HCT116 (cell line): ENCODE results near the gene TAS1R2. TPM values are rescaled to one million over a fixed set of nuclear protein-coding genes. Genes with fewer than 3 reads are reported as not detected.

Experiments used
- ATAC-seq: fragments of 200-7000 bp; cut with Tn5 transposase; 2 replicates; pipeline ENCODE4 v1.9.1; 2020; ENCODE audit warnings: mild to moderate bottlenecking, moderate library complexity
- BruUV-seq: library from RNA; stranded (reverse); fragments of 400-500 nt; replicated peaks from 2 replicates; lab custom pipeline; 2021; lab: Mats Ljungman, UMichigan
- CTCF ChIA-PET: fragments of 300-600 bp; sonication (Branson Sonifier 250); formaldehyde crosslinking; loops from one replicate; lab custom pipeline; 2021; ENCODE audit warnings: antibody characterized with exemption; lab: Charles Lee
- POLR2A ChIA-PET: fragments of 300-600, 350-600 bp; sonication (Branson Sonifier 250); formaldehyde crosslinking; loops from one replicate; lab custom pipeline; 2021; ENCODE audit warnings: antibody characterized with exemption; lab: Charles Lee
- RAD21 ChIA-PET, 2 experiments: fragments of 300-600 bp; sonication (Branson Sonifier 250); formaldehyde crosslinking; loops; one replicate each; lab custom pipeline; 2023; ENCODE audit warnings: low total read pairs in 2 of 2; ENCODE audit not compliant: uncharacterized antibody in 2 of 2, unreplicated experiment in 2 of 2, low non-redundant PET in 1 of 2; lab: Charles Lee
- DNase-seq: peaks from one replicate; pipeline ENCODE4 v3.0.0-alpha.2; 2010; ENCODE audit warnings: low read depth, low spot score
- H2AFZ ChIP-seq: fragments of 200-600 bp; shearing (Covaris generic), sonication (generic); 2 replicates; pipeline ENCODE4 v1.6.1; 2017; ENCODE audit warnings: low read depth, mixed run types, mixed read lengths, antibody characterized with exemption, low read length; ENCODE audit not compliant: poor library complexity, severe bottlenecking
- H3K27ac ChIP-seq: 2 replicates; pipeline ENCODE4 v1.5.1; 2012; ENCODE audit warnings: low read depth, low read length
- H3K27me3 ChIP-seq: fragments of 200-600 bp; sonication (generic); 2 replicates; pipeline ENCODE4 v1.6.1; 2016; ENCODE audit warnings: mixed run types, low read length, mixed read lengths; ENCODE audit not compliant: insufficient read depth
- H3K36me3 ChIP-seq, 2 experiments: fragments of 200-500 bp in 1 of 2; fragments of 200-600 bp in 1 of 2; sonication (Bioruptor generic) in 1 of 2; sonication (generic) in 1 of 2; 2 replicates each; pipeline versions ENCODE4 v1.5.1 to v1.6.1; 2014 to 2016; ENCODE audit warnings: low read length in 2 of 2, inconsistent platforms in 1 of 2, mixed read lengths in 1 of 2, mixed run types in 1 of 2; ENCODE audit not compliant: insufficient read depth in 2 of 2, control insufficient read depth in 1 of 2
- H3K4me1 ChIP-seq, 2 experiments: fragments of 200-600 bp in 1 of 2; sonication (generic) in 1 of 2; 2 replicates each; pipeline versions ENCODE4 v1.5.1 to v1.6.1; 2012 to 2017; ENCODE audit warnings: low read length in 2 of 2, inconsistent platforms in 1 of 2, mild to moderate bottlenecking in 1 of 2, mixed read lengths in 1 of 2, mixed run types in 1 of 2, moderate library complexity in 1 of 2; ENCODE audit not compliant: insufficient read depth in 2 of 2, control insufficient read depth in 1 of 2
- H3K4me2 ChIP-seq: fragments of 200-600 bp; sonication (generic); 2 replicates; pipeline ENCODE4 v1.6.1; 2017; ENCODE audit warnings: mixed run types, low read length, mixed read lengths
- H3K4me3 ChIP-seq, 2 experiments: fragments of 200-600 bp in 1 of 2; sonication (generic) in 1 of 2; replicated peaks in 1 of 2; 2 replicates each; pipeline ENCODE4 v1.5.1; 2011 to 2016; ENCODE audit warnings: low read length in 2 of 2, control low read depth in 1 of 2, low read depth in 1 of 2, mild to moderate bottlenecking in 1 of 2, mixed read lengths in 1 of 2, mixed run types in 1 of 2
- H3K79me2 ChIP-seq: fragments of 200-600 bp; sonication (generic); 2 replicates; pipeline ENCODE4 v1.6.1; 2017; ENCODE audit warnings: mild to moderate bottlenecking, mixed run types, low read length, moderate library complexity, mixed read lengths; ENCODE audit not compliant: insufficient read depth
- H3K9ac ChIP-seq: fragments of 200-600 bp; sonication (generic); 2 replicates; pipeline ENCODE4 v1.6.1; 2016; ENCODE audit warnings: low read length, mixed read lengths
- H3K9me2 ChIP-seq: fragments of 200-600 bp; sonication (generic), shearing (Covaris generic); 2 replicates; pipeline ENCODE4 v1.6.1; 2017; ENCODE audit warnings: mixed run types, mild to moderate bottlenecking, moderate library complexity; ENCODE audit not compliant: insufficient read depth
- H3K9me3 ChIP-seq, 2 experiments: fragments of 200-500 bp in 1 of 2; fragments of 200-600 bp in 1 of 2; sonication (Bioruptor generic) in 1 of 2; sonication (generic) in 1 of 2; 2 replicates each; pipeline ENCODE4 v1.6.1; 2014 to 2017; ENCODE audit warnings: low read length in 2 of 2, mixed read lengths in 2 of 2, inconsistent platforms in 1 of 2, low read depth in 1 of 2, mild to moderate bottlenecking in 1 of 2, mixed run types in 1 of 2, moderate library complexity in 1 of 2; ENCODE audit not compliant: control insufficient read depth in 1 of 2, insufficient read depth in 1 of 2
- H4K20me1 ChIP-seq: fragments of 200-600 bp; sonication (generic), shearing (Covaris generic); 2 replicates; pipeline ENCODE4 v1.6.1; 2017; ENCODE audit warnings: mixed run types, mild to moderate bottlenecking, moderate library complexity; ENCODE audit not compliant: insufficient read depth
- CEBPB ChIP-seq: IDR thresholded peaks from 2 replicates; pipeline ENCODE4 v1.6.1; 2012; ENCODE audit warnings: low read depth
- SIN3A ChIP-seq: IDR thresholded peaks from 2 replicates; pipeline ENCODE4 v1.6.1; 2012; ENCODE audit warnings: low read depth
- YY1 ChIP-seq: IDR thresholded peaks from 2 replicates; pipeline ENCODE4 v1.6.1; 2011; ENCODE audit warnings: low read length, low read depth, moderate library complexity, mild to moderate bottlenecking; ENCODE audit not compliant: insufficient replicate concordance; ENCODE audit errors: extremely low read depth
- ZNF274 ChIP-seq: fragments of 200-500 bp; sonication (Bioruptor generic); IDR thresholded peaks from 2 replicates; pipeline ENCODE4 v1.6.1; 2014; ENCODE audit warnings: mild to moderate bottlenecking, low read depth, low read length, inconsistent platforms
- intact Hi-C: fragments of 100-400 bp; cut with micrococcal nuclease; formaldehyde crosslinking; loops from 2 replicates; pipeline ENCODE4 v1.10.0; 2022
- total RNA-seq: library from RNA; stranded (reverse); gene quantifications from one replicate; pipeline ENCODE4 v1.2.1, GENCODE V29; 2021; ENCODE audit not compliant: unreplicated experiment
- TF ChIP-seq, protein P1 (sequence below), 3 experiments: fragments of 200-600 bp in 1 of 3; sonication (generic) in 1 of 3; IDR thresholded peaks in 2 of 3; conservative IDR thresholded peaks in 1 of 3; 2 replicates each; pipeline ENCODE4 v1.5.1; 2012 to 2017; ENCODE audit warnings: low read depth in 2 of 3, low read length in 2 of 3, antibody characterized with exemption in 1 of 3, borderline replicate concordance in 1 of 3, control low read depth in 1 of 3, mild to moderate bottlenecking in 1 of 3, mixed read lengths in 1 of 3, mixed run types in 1 of 3, moderate library complexity in 1 of 3; ENCODE audit not compliant: insufficient read depth in 1 of 3

The TAS1R2 gene
- total RNA-seq, 1 experiment from 2014 or later, result not detected

DNA sequence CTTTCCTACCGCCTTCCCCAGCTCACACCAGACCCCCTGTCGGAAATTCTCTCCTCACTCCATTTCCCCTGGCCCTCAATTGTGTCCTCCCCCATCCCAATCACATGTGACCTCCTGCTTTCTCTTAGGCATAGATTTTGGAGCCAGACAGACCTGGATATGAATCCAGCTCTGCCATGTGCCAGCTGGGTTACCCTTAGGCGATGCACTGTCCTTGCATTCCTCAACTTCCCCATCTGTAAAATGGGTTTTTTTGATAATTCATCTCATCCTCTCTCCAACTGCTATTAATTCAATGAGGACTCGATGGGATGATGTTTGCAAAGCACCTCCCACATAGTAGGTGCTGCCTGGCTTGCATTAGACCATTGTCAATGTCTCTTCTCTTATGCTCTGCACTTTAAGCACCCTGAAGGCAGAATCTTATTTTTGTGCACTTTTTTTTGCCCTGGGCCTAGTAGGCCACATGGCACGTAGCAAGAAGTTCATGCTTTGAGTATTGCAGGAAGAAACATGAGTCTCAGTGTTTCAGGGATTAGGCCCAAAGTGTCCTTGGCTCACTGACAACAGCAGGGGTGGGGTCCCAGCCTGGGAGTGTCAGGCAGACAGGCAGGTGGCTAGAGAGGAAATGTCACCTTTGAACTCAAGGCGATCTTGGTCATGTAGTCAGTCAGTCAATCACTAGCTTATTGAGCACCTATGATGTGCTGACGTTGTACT is 47.6 kb downstream of the TAS1R2 start:
- H3K4me1 ChIP-seq, result no peaks in the 10 kb centered on the region
- ATAC-seq (no peak), DNase-seq (no peak)
- H3K9ac ChIP-seq, result no peak overlapping the region
- no peak overlapping the region for H3K4me2 ChIP-seq
- H3K27me3 ChIP-seq, result no peaks in the 10 kb centered on the region
- H3K4me3 ChIP-seq, result no peak overlapping the region
- CTCF ChIA-PET, result interaction anchor here (1.8 kb wide), 1 partner anchor 9 kb away, joined by 5 read pairs; no protein-coding TSS in a partner anchor
- no TSS peak for BruUV-seq
- H3K27ac ChIP-seq, result no peak overlapping the region
- no peaks in the 10 kb centered on the region for H3K79me2 ChIP-seq
- H3K9me3 ChIP-seq, result no peaks in the 10 kb centered on the region
- H3K9me2 ChIP-seq, result no peaks in the 10 kb centered on the region
- H2AFZ ChIP-seq, result no peak overlapping the region
- H3K36me3 ChIP-seq, result no peaks in the 10 kb centered on the region
- TF ChIP-seq, protein P1, sequence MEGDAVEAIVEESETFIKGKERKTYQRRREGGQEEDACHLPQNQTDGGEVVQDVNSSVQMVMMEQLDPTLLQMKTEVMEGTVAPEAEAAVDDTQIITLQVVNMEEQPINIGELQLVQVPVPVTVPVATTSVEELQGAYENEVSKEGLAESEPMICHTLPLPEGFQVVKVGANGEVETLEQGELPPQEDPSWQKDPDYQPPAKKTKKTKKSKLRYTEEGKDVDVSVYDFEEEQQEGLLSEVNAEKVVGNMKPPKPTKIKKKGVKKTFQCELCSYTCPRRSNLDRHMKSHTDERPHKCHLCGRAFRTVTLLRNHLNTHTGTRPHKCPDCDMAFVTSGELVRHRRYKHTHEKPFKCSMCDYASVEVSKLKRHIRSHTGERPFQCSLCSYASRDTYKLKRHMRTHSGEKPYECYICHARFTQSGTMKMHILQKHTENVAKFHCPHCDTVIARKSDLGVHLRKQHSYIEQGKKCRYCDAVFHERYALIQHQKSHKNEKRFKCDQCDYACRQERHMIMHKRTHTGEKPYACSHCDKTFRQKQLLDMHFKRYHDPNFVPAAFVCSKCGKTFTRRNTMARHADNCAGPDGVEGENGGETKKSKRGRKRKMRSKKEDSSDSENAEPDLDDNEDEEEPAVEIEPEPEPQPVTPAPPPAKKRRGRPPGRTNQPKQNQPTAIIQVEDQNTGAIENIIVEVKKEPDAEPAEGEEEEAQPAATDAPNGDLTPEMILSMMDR (IDR thresholded peaks at IDR 0.05 in 2 of 3, conservative IDR thresholded peaks at IDR 0.05 in 1 of 3; ENCODE audit: borderline replicate concordance in 1 of 3, insufficient read depth in 1 of 3, low read depth in 2 of 3, low read length in 2 of 3), result no peak
- TF ChIP-seq CEBPB (no peak), SIN3A (no peak), ZNF274 (no peak), YY1 (no peak)
- no peaks in the 10 kb centered on the region for H4K20me1 ChIP-seq
- RAD21 ChIA-PET, result no interaction called here
- POLR2A ChIA-PET, result no interaction called here
- intact Hi-C loops, result no loop called here
